Stomach (tissue), 4 donors: ENCODE data around the gene TSPAN19.

Source experiments
- CTCF ChIP-seq, 7 experiments: fragments of 450-650 bp in 4 of 7; fragments of 200-600 bp in 3 of 7; sonication (generic) in 3 of 7; IDR thresholded peaks; one replicate each; pipeline ENCODE4 v1.5.1; 2016 to 2019; ENCODE audit warnings: antibody characterized with exemption in 7 of 7, control low read depth in 2 of 7, mild to moderate bottlenecking in 1 of 7
- EP300 ChIP-seq: sonication (generic); formaldehyde crosslinking; IDR thresholded peaks from one replicate; pipeline ENCODE4 v1.6.1; 2017; ENCODE audit warnings: antibody characterized with exemption
- POLR2A ChIP-seq, 4 donors: fragments of 450-650 bp; IDR thresholded peaks; one replicate each; pipeline ENCODE4 v1.6.1; 2016; ENCODE audit warnings: antibody characterized with exemption in 4 of 4, control low read depth in 2 of 4, mild to moderate bottlenecking in 1 of 4, moderate library complexity in 1 of 4
- POLR2AphosphoS5 ChIP-seq, 3 donors: sonication (generic); formaldehyde crosslinking; IDR thresholded peaks; one replicate each; pipeline ENCODE4 v1.6.1; 2016; ENCODE audit warnings: antibody characterized with exemption in 3 of 3

- no peak for TF ChIP-seq POLR2A (IDR thresholded peaks at IDR 0.05)
- TF ChIP-seq CTCF (IDR thresholded peaks at IDR 0.05) = no peak
- no peak for TF ChIP-seq EP300
- TF ChIP-seq POLR2AphosphoS5 (IDR thresholded peaks at IDR 0.05) = no peak
Measured at GRCh38 chr12:84982888-84983287, 53.2 kb downstream of the TSPAN19 start.
